ENCODE data around the gene SIN3A. TPM values are rescaled to one million over a fixed set of nuclear protein-coding genes. Genes with fewer than 3 reads are reported as not detected.

The SIN3A gene
- total and polyA plus RNA-seq, 2 of the 4 experiments (the other 2 are of a cell fraction): 21.2 to 31.5 TPM

- Histone ChIP-seq H3K4me2 (ENCODE audit: low read depth, low read length) (no peak overlapping the region), H4K20me1 (ENCODE audit: insufficient read depth, low read length) (peaks cover 21% of the 10 kb centered on the region; the same call in 1 of the 2 replicates), H3K27ac (ENCODE audit: insufficient read depth, low read length) (no peak overlapping the region), H2AK9ac (replicated peaks; ENCODE audit: low read depth, low read length, poor library complexity) (no peak overlapping the region), H3K56ac (ENCODE audit: extremely low read depth, insufficient read depth, low read length) (no peak overlapping the region), H3K14ac (replicated peaks; ENCODE audit: low read depth, low read length) (no peak overlapping the region), H2BK120ac (ENCODE audit: low read depth, low read length) (no peak overlapping the region), H3K4me3 (ENCODE audit: insufficient read depth, low read depth, low read length) (no peak overlapping the region), H3K18ac (ENCODE audit: low read depth, low read length) (no peak overlapping the region), H2AFZ (replicated peaks; ENCODE audit: low read length, poor library complexity) (no peak overlapping the region), H4K8ac (ENCODE audit: low read depth in 2 of 2, low read length in 2 of 2) (no peak overlapping the region), H4K5ac (ENCODE audit: low read depth, low read length) (no peak overlapping the region), H2BK20ac (ENCODE audit: low read depth, low read length) (no peak overlapping the region), H3K36me3 (ENCODE audit: control insufficient read depth, insufficient read depth, low read length) (peaks cover 5% of the 10 kb centered on the region; the same call in 1 of the 2 replicates), H3K23ac (ENCODE audit: low read depth, low read length) (no peak overlapping the region), H3K9me3 (ENCODE audit: control insufficient read depth, insufficient read depth, low read length) (no peaks in the 10 kb centered on the region), H3K79me1 (ENCODE audit: low read depth in 1 of 2, low read length in 2 of 2) (peaks cover 28 to 65% of the 10 kb centered on the region in 2 experiments), H3K9ac (ENCODE audit: low read depth, low read length) (no peak overlapping the region), H3K27me3 (ENCODE audit: control insufficient read depth, insufficient read depth, low read length) (no peaks in the 10 kb centered on the region), H2BK15ac (ENCODE audit: low read depth, low read length) (no peak overlapping the region), H3K4me1 (ENCODE audit: control insufficient read depth, insufficient read depth, low read length) (no peaks in the 10 kb centered on the region), H3K9me1 (ENCODE audit: insufficient read depth, low read length) (peaks cover 3% of the 10 kb centered on the region), H2AK5ac (ENCODE audit: low read depth, low read length) (no peak overlapping the region), H4K91ac (ENCODE audit: insufficient read depth, low read depth, low read length) (no peak overlapping the region), H2BK5ac (ENCODE audit: low read depth, low read length, poor library complexity, severe bottlenecking) (no peak overlapping the region), H3K4ac (ENCODE audit: low read depth, low read length) (no peak overlapping the region)
- no peak for ATAC-seq (ENCODE audit: low read depth)
- BruUV-seq (replicated peaks): no TSS peak
- ChIA-PET CTCF (no interaction called here), POLR2A (ENCODE audit: unreplicated experiment) (no interaction called here)
- intact Hi-C loops (cut with micrococcal nuclease) (no loop called here), in situ Hi-C loops (cut with MboI; ENCODE audit: low sequenced_read_pairs) (no loop called here), dilution Hi-C loops (cut with HindIII; ENCODE audit: low sequenced_read_pairs, unreplicated experiment) (no loop called here)
- TF ChIP-seq CHD1 (IDR thresholded peaks at IDR 0.05; ENCODE audit: low read depth, low read length) (no peak), RFX5 (IDR thresholded peaks at IDR 0.05; ENCODE audit: low read depth, low read length) (no peak)
- no peak for DNase-seq
- WGBS, 2 experiments (ENCODE audit: extremely low coverage in 2 of 2, insufficient read length in 1 of 2): no CpG with 5 or more reads among the region's 4 CpGs
Measured at GRCh38 chr15:75437721-75438120, 13.8 kb downstream of the SIN3A start.

All from IMR-90 (cell line).